ENCODE measurements around the gene CD3D.

CD3D gene

GRCh38 chr11:118374729-118375128, 32.2 kb upstream of the CD3D start:
- no peaks in the 10 kb centered on the region for H4K20me1 ChIP-seq (ENCODE audit: insufficient read depth, low read length, poor library complexity, severe bottlenecking)
- no peak overlapping the region for H3K4me3 ChIP-seq (ENCODE audit: low read length, poor library complexity, severe bottlenecking)
- no peaks in the 10 kb centered on the region for H3F3A ChIP-seq (ENCODE audit: low read depth)
- H3K9me2 ChIP-seq (replicated peaks; ENCODE audit: low read depth, low read length) = no peaks in the 10 kb centered on the region
- no peak overlapping the region for H3K4me2 ChIP-seq (ENCODE audit: low read depth, low read length, poor library complexity, severe bottlenecking)
- peaks cover 61% of the 10 kb centered on the region; the same call in 1 of the 2 replicates for H3K36me3 ChIP-seq (ENCODE audit: insufficient read depth, low read length)
- no peaks in the 10 kb centered on the region for H3K4me1 ChIP-seq (ENCODE audit: insufficient read depth, low read length, poor library complexity, severe bottlenecking)
- no peak overlapping the region for H2AFZ ChIP-seq (ENCODE audit: low read length)
- TF ChIP-seq CTCF (conservative IDR thresholded peaks at IDR 0.05; ENCODE audit: low read length) = no peak
- TF ChIP-seq EZH2phosphoT487 (IDR thresholded peaks at IDR 0.05; ENCODE audit: borderline replicate concordance) = no peak
- no peaks in the 10 kb centered on the region for H3K27me3 ChIP-seq (ENCODE audit: insufficient read depth, low read length, poor library complexity, severe bottlenecking)
- no peak overlapping the region for H3K9ac ChIP-seq (ENCODE audit: low read depth, low read length, poor library complexity, severe bottlenecking)
- H3K79me2 ChIP-seq (ENCODE audit: insufficient read depth, low read length) = no peaks in the 10 kb centered on the region
- H3K9me3 ChIP-seq (ENCODE audit: insufficient read depth, low read depth, low read length) = no peaks in the 10 kb centered on the region

GRCh38 chr11:118373871-118374270, 31.4 kb upstream of the CD3D start:
- no peak for TF ChIP-seq CTCF (conservative IDR thresholded peaks at IDR 0.05; ENCODE audit: low read length)
- TF ChIP-seq EZH2phosphoT487 (IDR thresholded peaks at IDR 0.05; ENCODE audit: borderline replicate concordance) = no peak

GRCh38 chr11:118373263-118373662, 30.8 kb upstream of the CD3D start:
- no peak overlapping the region for H2AFZ ChIP-seq (ENCODE audit: low read length)
- H3K27me3 ChIP-seq (ENCODE audit: insufficient read depth, low read length, poor library complexity, severe bottlenecking) = no peaks in the 10 kb centered on the region
- no peaks in the 10 kb centered on the region for H3K79me2 ChIP-seq (ENCODE audit: insufficient read depth, low read length)
- no peaks in the 10 kb centered on the region for H4K20me1 ChIP-seq (ENCODE audit: insufficient read depth, low read length, poor library complexity, severe bottlenecking)
- H3K9me2 ChIP-seq (replicated peaks; ENCODE audit: low read depth, low read length) = no peaks in the 10 kb centered on the region
- peaks cover 68% of the 10 kb centered on the region; the same call in 1 of the 2 replicates for H3K36me3 ChIP-seq (ENCODE audit: insufficient read depth, low read length)
- no peaks in the 10 kb centered on the region for H3F3A ChIP-seq (ENCODE audit: low read depth)
- no peaks in the 10 kb centered on the region for H3K4me1 ChIP-seq (ENCODE audit: insufficient read depth, low read length, poor library complexity, severe bottlenecking)
- no peak overlapping the region for H3K9ac ChIP-seq (ENCODE audit: low read depth, low read length, poor library complexity, severe bottlenecking)
- H3K9me3 ChIP-seq (ENCODE audit: insufficient read depth, low read depth, low read length) = no peaks in the 10 kb centered on the region
- H3K4me3 ChIP-seq (ENCODE audit: low read length, poor library complexity, severe bottlenecking) = no peak overlapping the region
- no peak overlapping the region for H3K4me2 ChIP-seq (ENCODE audit: low read depth, low read length, poor library complexity, severe bottlenecking)
- TF ChIP-seq CTCF (conservative IDR thresholded peaks at IDR 0.05; ENCODE audit: low read length) = no peak
- no peak for TF ChIP-seq EZH2phosphoT487 (IDR thresholded peaks at IDR 0.05; ENCODE audit: borderline replicate concordance)

More at GRCh38 chr11:118373871-118374270, 31.4 kb upstream of the CD3D start:
- H3K27me3 ChIP-seq (ENCODE audit: insufficient read depth, low read length, poor library complexity, severe bottlenecking) = no peaks in the 10 kb centered on the region
- H3F3A ChIP-seq (ENCODE audit: low read depth) = no peaks in the 10 kb centered on the region
- no peaks in the 10 kb centered on the region for H4K20me1 ChIP-seq (ENCODE audit: insufficient read depth, low read length, poor library complexity, severe bottlenecking)
- no peak overlapping the region for H3K9ac ChIP-seq (ENCODE audit: low read depth, low read length, poor library complexity, severe bottlenecking)
- H3K4me3 ChIP-seq (ENCODE audit: low read length, poor library complexity, severe bottlenecking) = no peak overlapping the region
- H3K9me3 ChIP-seq (ENCODE audit: insufficient read depth, low read depth, low read length) = no peaks in the 10 kb centered on the region
- H3K36me3 ChIP-seq (ENCODE audit: insufficient read depth, low read length) = peaks cover 61% of the 10 kb centered on the region; the same call in 1 of the 2 replicates
- H3K4me1 ChIP-seq (ENCODE audit: insufficient read depth, low read length, poor library complexity, severe bottlenecking) = no peaks in the 10 kb centered on the region
- no peak overlapping the region for H2AFZ ChIP-seq (ENCODE audit: low read length)
- H3K4me2 ChIP-seq (ENCODE audit: low read depth, low read length, poor library complexity, severe bottlenecking) = no peak overlapping the region
- no peaks in the 10 kb centered on the region for H3K9me2 ChIP-seq (replicated peaks; ENCODE audit: low read depth, low read length)
- no peaks in the 10 kb centered on the region for H3K79me2 ChIP-seq (ENCODE audit: insufficient read depth, low read length)

All from Loucy (cell line).